Coronary artery (tissue), 2 donors: ENCODE measurements around the gene KIAA0753.
"Not testable (repeated sequence)": the region's sequence is repeated elsewhere in the genome, so short reads cannot be mapped to it uniquely, and the experiment has no call there.

ENCODE experiments used
- DNase-seq: peaks from one replicate; pipeline ENCODE4 v3.0.0-alpha.2; 2017; ENCODE audit warnings: low spot score
- H3K27ac ChIP-seq, 2 donors: fragments of 200-600 bp; sonication (generic); one replicate each; pipeline ENCODE4 v1.5.1; 2016 to 2019
- H3K4me3 ChIP-seq: fragments of 200-600 bp; sonication (generic); 2 replicates; pipeline ENCODE4 v1.5.1; 2016; ENCODE audit warnings: mild to moderate bottlenecking, moderate library complexity
- CTCF ChIP-seq: fragments of 200-600 bp; sonication (generic); IDR thresholded peaks from one replicate; pipeline ENCODE4 v1.5.1; 2019; ENCODE audit warnings: antibody characterized with exemption

KIAA0753 gene

GRCh38 chr17:6660805-6661463 is 20.4 kb upstream of the KIAA0753 start:
- no peak overlapping the region for H3K4me3 ChIP-seq
- DNase-seq: no peak

GRCh38 chr17:6660101-6660500 is 19.6 kb upstream of the KIAA0753 start:
- TF ChIP-seq CTCF: no peak
- no peak for DNase-seq
- Histone ChIP-seq H3K27ac (no peak overlapping the region), H3K4me3 (no peak overlapping the region)

More at GRCh38 chr17:6660805-6661463, 20.4 kb upstream of the KIAA0753 start:
- H3K27ac ChIP-seq: no peak overlapping the region
- no peak for TF ChIP-seq CTCF

GRCh38 chr17:6658411-6658810 is 17.9 kb upstream of the KIAA0753 start:
- not testable (repeated sequence) for H3K4me3 ChIP-seq, H3K27ac ChIP-seq, DNase-seq

- TF ChIP-seq CTCF: no peak
- no peak for DNase-seq
Measured at GRCh38 chr17:6657633-6658287, 17.2 kb upstream of the KIAA0753 start.

GRCh38 chr17:6656797-6657632 is 16.5 kb upstream of the KIAA0753 start:
- H3K27ac ChIP-seq, DNase-seq: not testable (repeated sequence)
- H3K4me3 ChIP-seq: peak overlapping the region; percentile 28

More at GRCh38 chr17:6657633-6658287, 17.2 kb upstream of the KIAA0753 start:
- Histone ChIP-seq H3K27ac (no peak overlapping the region), H3K4me3 (no peak overlapping the region)

GRCh38 chr17:6655732-6656361 is 15.3 kb upstream of the KIAA0753 start:
- not testable (repeated sequence) for DNase-seq, H3K27ac ChIP-seq
- peak overlapping the region; percentile 45 for H3K4me3 ChIP-seq

GRCh38 chr17:6654841-6655731 is 14.6 kb upstream of the KIAA0753 start:
- H3K27ac ChIP-seq: no peak overlapping the region
- H3K4me3 ChIP-seq: peak overlapping the region; percentile 27
- TF ChIP-seq CTCF: no peak
- DNase-seq: no peak
